Endometrium (tissue), 2 donors: ENCODE measurements around the gene FAM216B.

Experiments
- FAIRE-seq: peaks from 2 replicates; lab custom pipeline; 2012; peaks lifted over from hg19 to GRCh38; lab: Jason Lieb, UNC
- donor health status: control.
- donor health status: control.

The FAM216B gene

DNA sequence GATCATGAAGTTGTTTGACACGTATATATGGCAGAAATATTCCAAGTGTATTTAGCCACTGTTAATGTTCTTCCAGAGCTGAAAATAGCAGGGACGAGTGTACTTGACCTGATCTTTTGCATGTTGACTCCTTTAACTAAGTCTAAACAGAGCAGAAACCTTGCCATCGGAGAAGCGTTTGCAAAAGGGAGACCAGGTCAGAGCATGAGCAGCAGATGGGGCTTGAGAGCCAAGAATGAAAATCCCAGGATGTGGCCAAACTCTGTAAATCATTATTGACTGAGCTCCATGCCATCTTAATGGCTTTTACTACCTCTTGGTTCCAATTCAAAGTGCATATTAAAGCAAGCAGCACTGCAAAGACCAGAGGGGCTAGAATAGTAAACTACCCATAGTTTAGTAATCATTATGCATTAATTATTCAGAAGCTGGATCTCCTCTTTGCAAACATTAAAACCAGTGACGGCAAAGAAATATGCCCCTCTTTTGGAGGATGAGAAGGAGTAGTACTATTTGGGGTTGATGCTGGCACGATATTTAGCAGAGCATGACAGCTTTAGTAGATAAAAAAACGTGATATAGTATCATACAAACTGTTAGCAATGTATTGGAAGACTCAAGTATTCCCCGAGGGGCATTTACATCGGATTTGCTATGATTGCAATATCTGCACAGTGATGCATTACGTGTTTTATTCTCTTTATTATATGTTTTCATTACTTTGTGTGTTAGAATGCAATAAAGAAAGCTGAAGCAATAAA is 55.7 kb downstream of the FAM216B start:
- FAIRE-seq: no peak
